NCI-H2196 treated with DMSO at 0.1 percent for 48 hours (cell line): ENCODE measurements around the gene PPP1R16B.

Experiments
- DNase-seq: peaks from one replicate; lab custom pipeline; 2025; ENCODE audit not compliant: unreplicated experiment; lab: John Stamatoyannopoulos, UW

The PPP1R16B gene

DNA sequence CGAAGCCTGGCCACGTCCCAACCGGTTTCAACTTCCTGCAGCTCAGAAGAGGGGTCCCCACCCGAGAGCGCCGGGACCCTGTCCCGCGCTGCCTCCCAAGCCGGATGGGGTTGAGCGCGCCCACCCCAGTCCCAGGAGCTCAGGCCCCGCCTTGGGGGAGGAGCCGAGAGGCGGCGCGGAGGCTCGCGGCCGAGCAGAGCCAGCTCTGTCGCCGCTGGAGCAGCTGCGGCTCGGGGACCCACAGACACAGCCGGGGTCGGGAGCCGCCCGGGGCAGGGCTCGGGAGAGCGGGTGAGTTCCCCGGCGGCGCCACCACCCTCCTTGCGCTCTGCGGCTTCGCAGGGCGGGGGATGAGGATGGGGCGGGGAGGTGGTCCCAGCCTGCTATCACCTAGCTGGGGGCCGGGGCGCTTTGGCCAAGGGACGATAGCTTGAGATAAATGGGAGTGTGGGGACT is at the start of gene PPP1R16B:
PPP1R16B (plus strand) TSS at position 196 of the 456 bp plus-strand sequence. CDS start 30,229 bp downstream, outside the sequence.
- no peak for DNase-seq

DNA sequence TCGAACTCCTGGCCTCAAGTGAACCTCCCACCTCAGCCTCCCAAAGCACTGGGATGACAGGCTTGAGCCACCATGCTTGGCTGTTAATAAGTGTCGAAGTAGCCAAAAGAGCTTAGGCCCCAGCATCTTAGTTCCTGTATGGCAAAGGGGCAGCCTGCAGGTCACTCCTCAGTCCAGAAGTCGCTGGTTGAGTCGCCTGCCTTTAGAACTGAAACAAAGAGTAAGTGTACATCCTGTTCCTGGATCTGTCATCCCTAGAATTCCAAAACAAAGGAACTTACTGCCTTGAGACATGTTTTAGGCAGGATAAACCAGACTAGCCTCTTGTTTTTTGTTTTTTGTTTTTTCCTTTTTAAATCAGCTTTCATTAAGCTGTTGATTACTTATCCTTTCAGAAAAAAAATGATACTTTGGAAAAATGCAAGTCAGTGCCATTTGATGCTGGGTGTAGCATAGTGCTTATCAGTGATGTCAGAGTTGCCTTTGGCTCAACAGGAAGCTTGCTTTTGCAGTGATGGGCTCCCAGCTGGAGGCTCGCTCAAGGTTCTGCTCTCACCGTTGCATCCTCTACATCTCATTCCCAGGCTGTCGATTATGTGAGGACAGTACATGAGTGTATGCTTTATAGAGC is 48.2 kb upstream of the PPP1R16B start:
- DNase-seq = no peak

DNA sequence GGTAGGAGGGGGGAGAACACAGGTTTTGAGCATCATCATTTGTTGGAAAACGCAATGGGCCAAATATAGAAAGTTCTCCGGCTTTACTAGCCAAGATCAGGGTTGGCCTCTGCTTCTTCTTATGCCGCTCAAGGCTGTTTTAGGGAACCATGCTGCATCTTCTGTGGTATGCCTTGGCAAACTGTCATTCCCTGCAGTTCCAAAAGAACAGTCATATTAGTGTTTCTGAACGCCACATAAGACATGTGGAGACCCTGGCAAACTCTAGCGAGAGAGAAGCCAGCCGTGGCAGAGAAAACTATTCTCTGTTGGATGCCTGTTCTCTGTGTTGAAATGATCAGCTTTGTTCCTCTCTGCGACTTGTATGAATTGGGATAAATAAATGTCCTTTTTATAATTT is 46.4 kb upstream of the PPP1R16B start:
- DNase-seq = no peak

DNA sequence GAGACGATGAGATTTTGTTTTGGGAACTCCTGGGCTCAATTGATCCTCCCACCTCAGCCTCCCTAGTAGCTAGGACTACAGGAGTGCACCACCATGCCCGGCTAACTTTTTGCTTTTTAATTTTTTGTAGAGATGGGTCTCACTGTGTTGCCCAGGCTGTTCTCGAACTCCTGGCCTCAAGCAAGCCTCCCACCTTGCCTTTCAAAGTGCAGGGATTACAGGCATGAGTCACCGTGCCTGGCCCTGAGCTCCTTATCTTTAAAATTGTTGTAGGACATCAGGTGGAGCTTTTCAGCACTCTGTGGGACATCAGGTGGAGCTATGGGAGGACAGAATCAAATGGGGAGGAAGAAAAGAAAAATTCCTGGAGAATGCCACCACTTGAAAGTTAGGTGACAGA is 44.5 kb upstream of the PPP1R16B start:
- DNase-seq = no peak

DNA sequence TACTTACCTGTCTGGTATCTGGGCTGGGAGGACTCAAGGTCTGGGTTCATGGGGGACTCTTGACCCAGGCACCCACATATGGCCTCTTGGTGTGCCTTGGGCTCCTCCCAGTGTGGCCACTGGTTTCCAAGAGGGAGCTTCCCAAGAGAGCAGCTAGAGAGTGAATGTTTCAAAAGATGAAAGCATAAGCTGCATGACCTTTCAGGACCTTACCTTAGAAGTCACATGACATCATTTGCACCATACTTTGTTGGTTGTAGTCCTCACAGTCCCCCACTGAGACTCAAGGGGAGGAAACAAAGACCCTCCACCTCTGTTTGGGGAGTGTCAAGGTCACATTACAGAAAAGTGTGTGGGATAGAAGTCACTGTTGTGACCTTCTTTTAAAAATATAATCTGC is 43.3 kb upstream of the PPP1R16B start:
- no peak for DNase-seq

DNA sequence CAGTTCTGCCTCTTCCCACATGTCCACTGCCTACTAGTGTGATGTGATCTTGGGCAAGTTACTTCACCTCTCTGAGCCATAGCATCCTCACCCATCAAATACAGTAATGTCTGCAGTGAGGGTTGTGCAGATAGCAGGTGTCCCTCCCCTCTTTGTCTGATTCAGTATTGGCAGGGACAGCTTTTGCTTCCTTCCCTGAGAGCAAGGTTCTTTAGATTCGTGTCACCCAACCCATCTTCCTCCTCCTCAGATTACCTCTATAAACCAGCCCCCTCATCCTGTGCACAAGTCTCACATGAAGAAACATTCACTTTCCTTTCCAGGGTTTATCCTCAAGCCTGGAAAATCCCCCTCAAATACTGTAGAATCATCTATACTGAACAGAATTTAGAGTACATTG is 41.9 kb upstream of the PPP1R16B start:
- DNase-seq = no peak

DNA sequence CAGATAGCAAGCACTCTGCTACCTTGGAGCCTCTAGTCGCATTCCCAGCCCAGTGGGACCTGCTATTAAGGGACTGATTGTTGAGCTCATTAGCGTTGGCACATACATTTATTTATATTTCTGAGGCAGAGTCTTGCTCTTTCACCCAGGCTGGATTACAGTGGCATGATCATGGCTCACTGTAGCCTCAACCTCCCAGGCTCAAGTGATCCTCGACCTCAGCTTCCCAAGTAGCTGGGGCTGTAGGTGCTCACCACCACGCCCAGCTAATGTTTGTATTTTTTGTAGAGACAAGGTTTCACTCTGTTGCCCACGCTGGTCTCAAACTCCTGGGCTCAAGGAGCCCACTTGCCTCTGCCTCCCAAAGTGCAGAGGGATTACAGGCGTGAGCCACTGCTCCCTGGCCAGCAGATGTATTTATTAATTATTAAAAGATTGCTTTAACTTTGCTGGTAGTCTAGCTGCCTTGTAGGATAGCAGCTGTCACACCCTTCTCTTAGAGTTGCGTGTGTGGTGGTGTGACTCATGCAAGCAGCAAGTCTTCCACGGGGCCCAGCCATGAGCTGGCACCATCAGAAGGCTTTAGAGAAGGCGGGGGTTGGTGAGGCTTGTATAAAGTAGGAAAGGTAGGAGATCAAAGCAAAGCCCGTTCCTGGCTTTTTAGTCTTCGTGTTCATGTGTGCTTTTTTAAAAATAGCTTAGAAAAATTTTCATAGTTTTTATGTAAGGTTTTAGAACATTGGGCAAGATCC is 40.8 kb upstream of the PPP1R16B start:
- no peak for DNase-seq

DNA sequence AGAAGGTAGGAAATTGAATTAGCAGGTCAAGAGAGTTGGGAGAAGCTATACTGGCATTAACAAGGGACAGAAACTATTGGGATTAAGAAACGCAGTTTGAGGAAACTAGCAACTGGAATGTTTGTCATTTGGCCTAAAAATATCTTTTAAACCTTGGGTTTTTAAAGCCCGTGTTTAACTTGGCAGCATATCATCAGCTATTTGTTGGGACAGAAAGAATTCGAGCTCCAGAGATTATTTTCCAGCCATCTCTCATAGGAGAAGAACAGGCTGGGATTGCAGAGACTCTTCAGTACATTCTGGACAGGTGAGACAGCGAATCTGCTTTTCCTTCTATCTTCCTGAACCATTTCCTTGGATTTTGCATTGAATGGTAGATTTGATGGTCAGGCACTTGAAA is 39.4 kb upstream of the PPP1R16B start:
- no peak for DNase-seq

DNA sequence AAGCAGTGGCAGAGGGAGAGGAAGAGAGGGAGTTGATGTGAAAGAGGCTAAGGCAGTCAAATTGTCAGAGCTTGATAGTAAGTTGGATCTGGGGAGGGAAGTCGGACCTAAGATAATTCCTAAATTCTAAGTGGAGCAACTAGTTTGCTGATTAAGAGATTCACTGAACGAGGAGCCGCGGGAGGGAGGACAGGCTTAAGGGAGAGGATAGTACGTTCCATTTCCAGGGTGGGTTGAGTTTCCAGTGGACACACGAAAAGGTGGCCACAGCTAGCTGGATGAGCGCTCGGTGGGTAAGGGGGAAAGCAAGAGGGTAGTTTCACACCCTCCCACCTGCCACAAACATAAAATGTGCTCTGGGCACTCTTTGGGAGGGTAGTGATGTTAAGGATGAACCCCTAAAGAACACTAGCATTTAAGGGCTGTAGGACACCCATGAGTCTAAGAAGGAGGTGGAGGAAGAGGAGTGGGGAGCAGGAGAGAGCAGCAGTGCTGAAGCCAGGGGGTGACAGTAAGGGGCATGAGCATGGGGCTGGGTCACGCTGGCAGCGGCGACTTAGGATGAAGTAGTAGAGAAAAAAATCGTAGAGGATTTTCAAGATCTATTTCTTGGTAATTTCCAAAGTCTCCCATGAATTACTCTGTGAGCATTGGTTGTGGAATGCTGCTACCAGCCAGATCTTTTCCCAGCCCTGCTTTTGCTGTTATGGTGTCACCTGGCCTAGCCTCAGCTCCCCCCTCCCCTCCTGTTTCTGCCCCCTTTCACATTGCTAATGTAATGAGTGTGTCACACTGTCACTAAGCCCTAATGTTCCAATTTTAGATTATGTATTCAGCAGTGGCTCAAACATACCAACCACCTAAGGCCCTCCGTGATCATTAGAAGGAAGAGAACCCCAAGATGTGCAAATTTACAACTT is 35.9 kb upstream of the PPP1R16B start:
- no peak for DNase-seq

DNA sequence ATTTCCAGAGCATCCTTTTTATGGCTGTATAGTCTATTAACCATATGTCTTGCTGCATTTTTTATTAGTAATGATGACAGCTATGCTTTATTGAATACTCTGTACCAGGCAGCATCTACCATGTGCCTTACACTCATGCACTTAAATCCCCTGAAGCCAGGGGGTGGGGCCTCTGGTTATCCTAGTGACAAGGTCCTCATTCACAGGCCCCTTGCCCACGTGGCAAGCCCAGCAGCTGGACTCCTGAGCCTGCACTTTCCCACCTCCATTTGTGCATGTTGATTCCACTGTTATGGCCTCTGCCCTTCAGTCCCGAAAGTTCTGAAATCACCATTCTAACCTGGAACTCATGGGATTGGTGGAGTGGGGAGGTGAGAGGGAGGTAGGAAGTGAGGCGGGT is 35.0 kb upstream of the PPP1R16B start:
- no peak for DNase-seq

DNA sequence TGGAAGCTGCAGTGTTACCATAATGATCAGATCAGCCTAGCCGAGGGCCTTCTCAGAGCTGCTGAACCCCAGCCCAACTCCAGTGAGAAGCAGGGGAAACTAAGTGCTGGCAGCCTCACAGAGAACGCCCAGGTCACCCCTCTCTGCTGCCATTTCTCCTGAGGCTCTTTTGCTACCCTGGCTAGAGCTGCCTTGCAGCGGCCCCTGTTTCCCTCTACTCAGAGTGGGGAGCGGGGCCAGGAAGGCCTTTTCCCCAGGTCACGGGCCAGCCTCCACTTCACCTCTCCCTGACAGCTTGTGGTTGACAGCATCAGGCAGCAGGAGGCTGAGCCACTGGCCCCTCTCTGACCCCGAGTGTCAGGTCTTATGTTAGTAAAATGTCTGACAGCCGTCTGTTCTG is 34.5 kb upstream of the PPP1R16B start:
- no peak for DNase-seq

DNA sequence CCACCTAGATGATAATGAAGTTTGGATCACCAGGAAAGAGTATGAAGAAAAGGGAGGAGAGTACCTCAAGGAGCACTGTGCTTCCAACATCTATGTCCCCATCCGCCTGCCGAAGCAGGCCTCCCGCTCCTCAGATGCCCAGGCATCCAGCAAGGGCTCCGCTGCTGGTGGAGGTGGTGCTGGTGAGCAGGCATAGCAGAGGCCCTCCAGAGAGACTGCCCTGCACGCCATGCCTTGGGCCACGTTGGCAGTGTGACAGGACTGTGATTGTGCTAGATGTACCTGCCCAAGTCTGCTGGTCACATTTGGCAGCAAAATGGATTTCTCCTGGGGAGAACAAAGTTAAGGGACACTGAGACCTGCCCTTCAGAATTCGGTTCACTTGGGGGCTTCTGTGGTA is 33.9 kb upstream of the PPP1R16B start:
- DNase-seq = no peak

DNA sequence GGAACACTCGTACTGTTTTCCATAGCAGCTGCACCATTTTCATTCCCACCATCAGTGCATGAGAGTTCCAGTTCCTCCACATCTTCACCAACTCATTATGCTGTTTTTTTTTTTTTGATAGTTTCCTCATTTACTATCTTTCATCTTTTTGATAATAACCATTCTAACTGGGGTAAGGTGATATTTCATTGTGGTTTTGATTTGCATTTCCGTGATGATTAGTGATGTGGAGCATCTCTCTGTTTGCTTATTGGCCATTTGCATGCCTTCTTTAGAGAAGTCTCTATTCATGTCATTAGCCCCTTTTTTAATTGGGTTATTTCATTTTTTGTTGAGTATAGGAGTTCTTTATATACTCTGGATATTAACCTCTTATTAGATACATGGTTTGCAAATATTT is 31.3 kb upstream of the PPP1R16B start:
- DNase-seq = no peak

DNA sequence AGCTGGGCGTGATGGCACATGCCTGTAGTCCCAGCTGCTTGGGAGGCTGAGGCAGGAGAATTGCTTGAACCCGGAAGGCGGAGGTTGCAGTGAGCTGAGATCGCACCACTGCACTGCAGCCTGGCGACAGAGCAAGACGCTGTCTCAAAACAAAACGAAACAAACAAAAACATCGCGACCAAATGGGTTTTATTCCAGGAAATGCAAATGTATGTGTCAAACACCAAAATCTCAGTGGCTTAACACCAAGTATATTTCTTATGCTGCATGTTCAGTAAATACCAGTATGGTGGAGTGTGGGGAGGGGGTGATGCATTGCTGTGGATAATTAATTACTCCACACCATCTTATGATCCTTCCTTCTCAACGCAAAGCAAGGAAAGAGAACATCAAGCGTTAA is 29.1 kb upstream of the PPP1R16B start:
- DNase-seq = no peak

DNA sequence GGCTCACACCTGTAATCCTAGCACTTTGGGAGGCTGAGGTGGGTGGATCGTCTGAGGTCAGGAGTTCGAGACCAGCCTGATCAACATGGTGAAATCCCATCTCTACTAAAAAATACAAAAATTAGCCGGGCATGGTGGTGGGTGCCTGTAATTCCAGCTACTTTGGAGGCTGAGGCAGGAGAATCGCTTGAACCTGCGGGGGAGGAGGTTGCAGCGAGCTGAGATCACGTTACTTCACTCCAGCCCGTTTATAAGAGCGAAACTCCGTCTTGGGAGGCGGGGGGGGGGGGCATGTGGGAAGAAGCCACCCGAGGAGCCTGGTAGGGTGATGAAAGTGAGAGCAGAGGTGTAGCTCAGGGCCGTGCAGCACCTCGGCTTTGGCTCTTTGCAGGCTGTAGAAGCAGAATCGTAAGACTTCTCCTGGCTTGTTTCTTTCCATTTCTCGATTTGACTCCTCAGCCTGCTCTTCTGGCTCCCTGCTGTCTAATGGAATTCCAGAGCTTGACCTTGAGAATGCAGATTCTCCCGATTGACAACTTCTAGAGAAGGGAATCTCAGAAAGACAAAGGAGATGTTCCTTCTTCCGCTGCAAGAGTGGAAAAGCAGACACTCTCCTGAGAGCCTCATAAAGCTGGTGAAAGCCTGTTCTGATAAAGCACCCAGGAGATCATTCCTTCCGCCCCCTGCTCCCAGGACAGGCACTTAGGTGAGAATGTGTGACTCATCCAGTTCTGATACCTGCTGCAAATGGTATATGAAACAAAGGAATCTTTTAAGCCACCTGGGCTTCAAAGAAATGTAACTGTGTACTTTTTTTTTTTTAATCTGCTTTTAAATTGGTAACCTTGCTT is 26.0 kb upstream of the PPP1R16B start:
- DNase-seq = no peak

DNA sequence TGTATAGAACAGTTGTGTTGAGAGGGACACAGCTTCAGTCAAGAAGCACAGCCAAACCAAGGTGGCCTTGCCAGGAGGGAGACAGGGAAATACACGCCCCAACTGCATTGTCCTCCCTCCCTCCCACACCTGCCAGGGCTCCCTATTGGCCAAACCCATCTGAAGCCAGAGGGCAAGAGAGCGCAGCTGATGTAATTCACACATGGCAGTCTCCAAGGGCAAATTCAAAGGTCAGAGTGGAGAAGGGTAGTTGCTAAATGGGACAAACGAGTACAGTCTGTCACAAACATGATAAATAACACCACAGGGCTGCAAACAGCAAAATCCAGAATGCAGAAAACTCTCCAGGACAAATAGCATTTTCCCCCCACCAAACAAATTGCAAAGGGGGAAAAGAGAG is 23.2 kb upstream of the PPP1R16B start:
- DNase-seq = no peak

DNA sequence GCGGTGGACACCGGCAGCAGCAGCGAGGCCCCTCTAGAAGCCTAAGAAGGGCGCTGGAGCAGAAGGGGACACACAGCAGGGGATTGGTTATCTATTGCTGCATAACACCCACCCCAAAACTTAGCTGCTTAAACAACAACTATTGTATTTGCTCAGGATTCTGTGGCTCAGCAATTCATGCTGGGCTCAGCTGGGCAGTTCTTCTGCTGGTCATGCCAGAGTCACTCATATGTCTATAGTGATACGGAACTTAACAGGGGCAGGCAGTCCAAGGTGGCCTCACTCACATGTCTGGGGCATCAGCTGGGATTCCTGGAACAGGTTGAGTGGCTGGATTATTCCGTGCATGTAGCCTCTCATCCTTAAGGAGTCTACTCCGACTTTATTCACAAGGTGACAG is 17.6 kb upstream of the PPP1R16B start:
- no peak for DNase-seq

DNA sequence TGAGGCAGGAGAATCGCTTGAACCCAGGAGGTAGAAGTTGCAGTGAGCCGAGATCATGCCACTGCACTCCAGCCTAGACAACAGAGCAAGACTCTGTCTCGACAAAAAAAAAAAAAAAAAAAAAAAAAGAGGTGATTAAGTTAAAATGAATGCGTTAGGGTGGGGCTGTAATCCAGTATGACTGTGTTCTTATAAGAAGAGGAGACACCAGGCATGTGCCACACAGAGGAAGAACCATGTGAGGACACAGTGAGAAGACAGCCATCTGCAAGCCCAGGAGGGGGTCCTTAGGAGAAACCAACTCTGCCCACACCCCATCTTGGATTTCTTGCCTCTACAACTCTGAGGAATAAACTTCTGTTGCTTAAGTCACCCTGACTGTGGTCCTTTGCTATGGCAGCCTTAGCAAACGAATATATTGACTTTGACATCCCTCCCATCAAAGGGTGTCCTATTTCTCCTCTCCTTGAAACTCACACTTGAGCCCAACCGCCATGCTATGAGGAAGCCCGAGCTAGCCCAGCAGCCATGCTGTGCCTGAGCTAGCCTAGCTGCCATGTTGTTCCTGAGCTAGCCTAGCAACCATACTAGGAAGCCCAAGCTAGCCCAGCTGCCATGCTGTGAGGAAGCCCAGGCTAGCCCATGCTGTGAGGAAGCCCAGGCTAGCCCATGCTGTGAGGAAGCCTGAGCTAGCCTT is 15.8 kb upstream of the PPP1R16B start:
- DNase-seq = no peak

DNA sequence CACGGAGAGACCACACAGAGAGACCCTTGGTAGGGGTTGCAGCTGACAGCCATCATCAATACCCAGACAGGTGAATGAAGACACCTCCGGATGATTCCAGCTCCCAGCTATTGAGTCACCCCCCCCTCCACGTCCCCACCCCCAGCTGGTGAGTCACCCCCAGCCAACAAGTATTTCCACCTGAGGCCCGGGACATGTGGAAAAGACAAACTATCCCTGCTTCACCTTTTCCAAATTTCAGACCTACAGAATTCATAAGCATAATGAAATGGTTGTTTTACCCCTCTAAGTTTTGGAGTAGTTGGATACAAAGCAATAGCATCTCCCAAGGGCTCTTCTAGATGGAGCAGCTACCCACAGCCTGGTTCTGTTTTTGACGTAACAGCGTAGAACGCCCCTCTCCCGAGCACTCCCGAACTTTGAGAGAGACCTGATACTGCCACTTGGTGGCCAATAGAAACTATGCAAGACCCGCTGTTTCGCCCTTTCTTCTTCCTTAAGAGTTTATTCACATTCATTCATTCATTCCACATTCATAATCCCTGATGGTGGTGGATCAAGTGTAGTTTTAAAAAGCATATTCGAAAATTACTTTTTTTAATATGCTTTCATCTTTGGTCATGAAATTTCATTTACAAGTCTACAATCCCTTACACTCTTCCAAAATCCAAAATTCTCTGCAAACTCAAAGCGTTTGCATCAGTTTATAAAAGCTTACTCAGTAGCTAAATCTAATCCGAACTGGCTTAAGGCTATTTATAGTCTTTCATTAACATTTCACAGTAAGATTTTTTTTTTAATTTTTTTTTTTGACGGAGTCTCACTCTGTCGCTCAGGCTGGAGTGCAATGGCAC is 15.1 kb upstream of the PPP1R16B start:
- DNase-seq = peak; percentile 33
